ENCODE results near the gene DIP2A.

The DIP2A gene

GRCh38 chr21:46472246-46472645 is 13.6 kb downstream of the DIP2A start:
- Histone ChIP-seq H3K9me3 (ENCODE audit: insufficient read depth, low read length) (no peaks in the 10 kb centered on the region), H4K20me1 (ENCODE audit: low read depth, low read length) (no peaks in the 10 kb centered on the region), H3K9ac (ENCODE audit: low read length) (no peak overlapping the region), H3F3A (ENCODE audit: insufficient read depth) (no peaks in the 10 kb centered on the region), H3K9me2 (replicated peaks; ENCODE audit: insufficient read depth, low read length) (no peaks in the 10 kb centered on the region), H3K4me2 (ENCODE audit: low read depth, low read length, poor library complexity, severe bottlenecking) (no peak overlapping the region), H3K36me3 (ENCODE audit: low read length) (no peaks in the 10 kb centered on the region), H2AFZ (ENCODE audit: low read depth, low read length, severe bottlenecking) (no peak overlapping the region), H3K79me2 (ENCODE audit: insufficient read depth, low read length) (peaks cover 7% of the 10 kb centered on the region; the same call in 1 of the 2 replicates), H3K27me3 (ENCODE audit: low read length) (no peaks in the 10 kb centered on the region), H3K4me3 (ENCODE audit: insufficient read depth, low read length, poor library complexity, severe bottlenecking) (no peak overlapping the region), H3K27ac (ENCODE audit: low read depth, low read length) (no peak overlapping the region)
- TF ChIP-seq, protein P1, sequence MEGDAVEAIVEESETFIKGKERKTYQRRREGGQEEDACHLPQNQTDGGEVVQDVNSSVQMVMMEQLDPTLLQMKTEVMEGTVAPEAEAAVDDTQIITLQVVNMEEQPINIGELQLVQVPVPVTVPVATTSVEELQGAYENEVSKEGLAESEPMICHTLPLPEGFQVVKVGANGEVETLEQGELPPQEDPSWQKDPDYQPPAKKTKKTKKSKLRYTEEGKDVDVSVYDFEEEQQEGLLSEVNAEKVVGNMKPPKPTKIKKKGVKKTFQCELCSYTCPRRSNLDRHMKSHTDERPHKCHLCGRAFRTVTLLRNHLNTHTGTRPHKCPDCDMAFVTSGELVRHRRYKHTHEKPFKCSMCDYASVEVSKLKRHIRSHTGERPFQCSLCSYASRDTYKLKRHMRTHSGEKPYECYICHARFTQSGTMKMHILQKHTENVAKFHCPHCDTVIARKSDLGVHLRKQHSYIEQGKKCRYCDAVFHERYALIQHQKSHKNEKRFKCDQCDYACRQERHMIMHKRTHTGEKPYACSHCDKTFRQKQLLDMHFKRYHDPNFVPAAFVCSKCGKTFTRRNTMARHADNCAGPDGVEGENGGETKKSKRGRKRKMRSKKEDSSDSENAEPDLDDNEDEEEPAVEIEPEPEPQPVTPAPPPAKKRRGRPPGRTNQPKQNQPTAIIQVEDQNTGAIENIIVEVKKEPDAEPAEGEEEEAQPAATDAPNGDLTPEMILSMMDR (IDR thresholded peaks at IDR 0.05; ENCODE audit: insufficient read depth, low read length, poor library complexity, severe bottlenecking), result no peak
- no peak for TF ChIP-seq EZH2phosphoT487 (conservative IDR thresholded peaks at IDR 0.05; ENCODE audit: low read length)

DNA sequence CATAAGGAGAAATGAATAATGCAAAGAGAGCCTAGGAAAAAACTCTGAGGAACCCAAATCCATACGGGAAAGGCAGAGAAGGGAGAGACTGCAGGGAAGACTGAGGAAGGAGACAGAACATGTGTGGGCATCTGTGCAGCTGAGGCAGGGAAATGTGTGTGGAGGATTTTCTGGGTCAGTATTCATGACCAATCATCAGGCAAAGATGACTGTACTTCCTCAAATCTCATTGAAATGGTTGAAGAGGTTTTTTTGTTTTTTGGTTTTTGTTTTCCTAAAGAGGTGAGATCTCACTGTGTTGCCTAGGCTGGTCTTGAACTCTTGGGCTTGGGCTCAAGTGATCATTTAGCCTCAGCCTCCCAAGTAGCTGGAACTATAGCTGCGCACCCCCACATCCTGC is 15.7 kb downstream of the DIP2A start:
- Histone ChIP-seq H3K9me3 (ENCODE audit: insufficient read depth, low read length) (no peaks in the 10 kb centered on the region), H4K20me1 (ENCODE audit: low read depth, low read length) (no peaks in the 10 kb centered on the region), H3K27me3 (ENCODE audit: low read length) (no peaks in the 10 kb centered on the region), H3K36me3 (ENCODE audit: low read length) (no peaks in the 10 kb centered on the region), H3K4me3 (ENCODE audit: insufficient read depth, low read length, poor library complexity, severe bottlenecking) (no peak overlapping the region), H3K9ac (ENCODE audit: low read length) (no peak overlapping the region), H3F3A (ENCODE audit: insufficient read depth) (no peaks in the 10 kb centered on the region), H3K27ac (ENCODE audit: low read depth, low read length) (no peak overlapping the region), H3K4me2 (ENCODE audit: low read depth, low read length, poor library complexity, severe bottlenecking) (no peak overlapping the region), H3K79me2 (ENCODE audit: insufficient read depth, low read length) (peaks cover 14% of the 10 kb centered on the region; the same call in 1 of the 2 replicates), H2AFZ (ENCODE audit: low read depth, low read length, severe bottlenecking) (no peak overlapping the region), H3K9me2 (replicated peaks; ENCODE audit: insufficient read depth, low read length) (no peaks in the 10 kb centered on the region)
- TF ChIP-seq, protein P1 (IDR thresholded peaks at IDR 0.05; ENCODE audit: insufficient read depth, low read length, poor library complexity, severe bottlenecking), result no peak
- no peak for TF ChIP-seq EZH2phosphoT487 (conservative IDR thresholded peaks at IDR 0.05; ENCODE audit: low read length)

DNA sequence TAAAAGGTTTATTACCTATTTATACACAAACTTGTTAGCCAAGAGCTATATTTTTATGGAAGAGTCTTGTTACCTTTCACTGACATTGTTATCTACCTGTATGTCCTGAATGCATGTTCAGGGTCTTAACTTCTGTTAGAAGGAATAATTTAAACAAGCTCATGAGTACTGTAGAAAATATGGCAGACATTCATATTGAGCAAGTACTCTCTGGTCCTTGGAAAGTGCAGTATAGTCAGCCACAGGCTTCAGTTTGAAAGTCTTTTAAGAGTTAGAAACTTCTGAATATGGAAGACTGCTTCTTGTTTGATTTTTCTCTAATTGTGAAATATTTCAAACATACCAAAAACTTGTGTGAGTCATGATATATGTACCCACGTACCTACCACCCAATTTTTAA is 16.6 kb downstream of the DIP2A start:
- Histone ChIP-seq H3K9ac (ENCODE audit: low read length) (no peak overlapping the region), H2AFZ (ENCODE audit: low read depth, low read length, severe bottlenecking) (no peak overlapping the region), H3K4me2 (ENCODE audit: low read depth, low read length, poor library complexity, severe bottlenecking) (no peak overlapping the region), H4K20me1 (ENCODE audit: low read depth, low read length) (no peaks in the 10 kb centered on the region), H3K4me3 (ENCODE audit: insufficient read depth, low read length, poor library complexity, severe bottlenecking) (no peak overlapping the region), H3F3A (ENCODE audit: insufficient read depth) (no peaks in the 10 kb centered on the region), H3K9me3 (ENCODE audit: insufficient read depth, low read length) (no peaks in the 10 kb centered on the region), H3K79me2 (ENCODE audit: insufficient read depth, low read length) (peaks cover 14% of the 10 kb centered on the region; the same call in 1 of the 2 replicates), H3K27me3 (ENCODE audit: low read length) (no peaks in the 10 kb centered on the region), H3K27ac (ENCODE audit: low read depth, low read length) (no peak overlapping the region), H3K36me3 (ENCODE audit: low read length) (no peaks in the 10 kb centered on the region), H3K9me2 (replicated peaks; ENCODE audit: insufficient read depth, low read length) (no peaks in the 10 kb centered on the region)
- no peak for TF ChIP-seq EZH2phosphoT487 (conservative IDR thresholded peaks at IDR 0.05; ENCODE audit: low read length)
- TF ChIP-seq, protein P1 (IDR thresholded peaks at IDR 0.05; ENCODE audit: insufficient read depth, low read length, poor library complexity, severe bottlenecking), result no peak

All from SU-DHL-6 (cell line).